B cell (primary cell): ENCODE data around the gene RPL10. TPM values are rescaled to one million over a fixed set of nuclear protein-coding genes. Genes with fewer than 3 reads are reported as not detected.

Experiments
- ATAC-seq: fragments of 200-7000 bp; cut with Tn5 transposase; one replicate; pipeline ENCODE4 v1.10.0; 2021; ENCODE audit warnings: low read depth, mild to moderate bottlenecking, moderate number of reproducible peaks, moderate library complexity
- CTCF ChIA-PET: fragments of 350-600 bp; sonication (Branson Sonifier 250); formaldehyde crosslinking; loops from one replicate; lab custom pipeline; 2021; ENCODE audit warnings: antibody characterized with exemption, inconsistent platforms; lab: Charles Lee
- POLR2A ChIA-PET: fragments of 350-600 bp; sonication (Branson Sonifier 250); formaldehyde crosslinking; loops from one replicate; lab custom pipeline; 2021; ENCODE audit warnings: antibody characterized with exemption; lab: Charles Lee
- DNase-seq: peaks from one replicate; pipeline ENCODE4 v3.0.0; 2013
- H2AFZ ChIP-seq: 2 replicates; pipeline ENCODE4 v1.6.1; 2012; ENCODE audit warnings: mild to moderate bottlenecking, low read depth, low read length; ENCODE audit not compliant: insufficient read depth, poor library complexity, severe bottlenecking
- H3K27ac ChIP-seq, 2 donors: 1 replicate in 1 of 2; 2 replicates in 1 of 2; pipeline ENCODE4 v1.5.1; 2012 to 2013; ENCODE audit warnings: low read length in 2 of 2, mild to moderate bottlenecking in 2 of 2, moderate library complexity in 1 of 2
- H3K27me3 ChIP-seq, 4 experiments: fragments of 200-600 bp in 1 of 4; sonication (generic) in 1 of 4; replicated peaks in 1 of 4; 1 replicate in 2 of 4; 2 replicates in 2 of 4; pipeline versions ENCODE4 v1.6.1 to v1.7.0; 2013 to 2016; ENCODE audit warnings: low read length in 3 of 4, mild to moderate bottlenecking in 2 of 4, mixed read lengths in 1 of 4, moderate library complexity in 1 of 4; ENCODE audit not compliant: insufficient read depth in 4 of 4, control insufficient read depth in 3 of 4; ENCODE audit errors: control extremely low read depth in 1 of 4
- H3K36me3 ChIP-seq, 2 experiments: replicated peaks in 1 of 2; 1 replicate in 1 of 2; 2 replicates in 1 of 2; pipeline versions ENCODE4 v1.6.1 to v1.7.1; 2013; ENCODE audit warnings: low read length in 1 of 2; ENCODE audit not compliant: insufficient read depth in 2 of 2, control insufficient read depth in 1 of 2; ENCODE audit errors: control extremely low read depth in 1 of 2, extremely low read depth in 1 of 2
- H3K4me1 ChIP-seq, 2 donors: fragments of 200-600 bp in 1 of 2; sonication (generic) in 1 of 2; 1 replicate in 1 of 2; 2 replicates in 1 of 2; pipeline versions ENCODE4 v1.5.1 to v1.6.1; 2013 to 2017; ENCODE audit warnings: low read length in 2 of 2; ENCODE audit not compliant: control insufficient read depth in 2 of 2, insufficient read depth in 2 of 2
- H3K4me2 ChIP-seq: replicated peaks from 2 replicates; pipeline ENCODE3; 2012; ENCODE audit warnings: mild to moderate bottlenecking, low read depth, low read length; ENCODE audit not compliant: poor library complexity, severe bottlenecking
- H3K4me3 ChIP-seq, 5 experiments: fragments of 200-600 bp in 1 of 5; sonication (generic) in 1 of 5; 1 replicate in 3 of 5; 2 replicates in 2 of 5; pipeline versions ENCODE4 v1.5.1 to v1.7.0; 2011 to 2016; ENCODE audit warnings: low read length in 4 of 5, mild to moderate bottlenecking in 4 of 5, low read depth in 2 of 5, control low read depth in 1 of 5, moderate library complexity in 1 of 5; ENCODE audit not compliant: insufficient read depth in 1 of 5; ENCODE audit errors: control extremely low read depth in 1 of 5, extremely low read depth in 1 of 5
- H3K79me2 ChIP-seq: fragments of 200-600 bp; sonication (generic); one replicate; pipeline ENCODE4 v1.6.0; 2016; ENCODE audit warnings: low read length; ENCODE audit not compliant: control insufficient read depth, insufficient read depth
- H3K9ac ChIP-seq: fragments of 200-600 bp; sonication (generic); 2 replicates; pipeline ENCODE4 v1.6.1; 2017; ENCODE audit warnings: mild to moderate bottlenecking, low read length, moderate library complexity
- H3K9me3 ChIP-seq, 3 donors: one replicate each; pipeline versions ENCODE4 v1.6.1 to v1.7.1; 2013; ENCODE audit warnings: low read length in 2 of 3; ENCODE audit not compliant: control insufficient read depth in 2 of 3, insufficient read depth in 1 of 3; ENCODE audit errors: control extremely low read depth in 1 of 3
- H4K20me1 ChIP-seq: 2 replicates; pipeline ENCODE4 v1.6.0; 2012; ENCODE audit warnings: mild to moderate bottlenecking, low read length; ENCODE audit not compliant: insufficient read depth, control insufficient read depth, poor library complexity, severe bottlenecking
- H3K27ac Mint-ChIP-seq: one replicate; pipeline ENCODE4 v1.8.0; 2021; ENCODE audit warnings: mixed read lengths
- H3K27me3 Mint-ChIP-seq: one replicate; pipeline ENCODE4 v1.8.0; 2021; ENCODE audit warnings: mixed read lengths
- H3K4me1 Mint-ChIP-seq: one replicate; pipeline ENCODE4 v1.8.0; 2021; ENCODE audit warnings: mixed read lengths
- H3K4me3 Mint-ChIP-seq: one replicate; pipeline ENCODE4 v1.8.0; 2021; ENCODE audit warnings: mixed read lengths
- H3K9me3 Mint-ChIP-seq: one replicate; pipeline ENCODE4 v1.8.0; 2022; ENCODE audit warnings: mixed read lengths; ENCODE audit not compliant: insufficient read depth
- WGBS: methylation state at CpG from one replicate; pipeline ENCODE4 v1.1.5; 2013; ENCODE audit warnings: missing lambda C conversion rate; ENCODE audit not compliant: insufficient coverage; 5-methylcytosine and 5-hydroxymethylcytosine counted together
- intact Hi-C: fragments of 100-400 bp; cut with micrococcal nuclease; formaldehyde crosslinking; loops from one replicate; pipeline ENCODE4 v1.10.0; 2022
- polyA minus RNA-seq: library from RNA; depleted of rRNA, polyadenylated mRNA; stranded (reverse); fragments of >200 nt; gene quantifications from 2 replicates; pipeline ENCODE4 v1.2.3, GENCODE V29; 2012
- polyA plus RNA-seq: library from polyadenylated mRNA; depleted of rRNA; stranded (reverse); fragments of >200 nt; gene quantifications from 2 replicates; pipeline ENCODE4 v1.2.3, GENCODE V29; 2012
- total RNA-seq, 2 donors: library from RNA; stranded (reverse); fragments of 120-200 nt in 1 of 2; gene quantifications; 1 replicate in 1 of 2; 2 replicates in 1 of 2; pipeline versions ENCODE4 v1.2.3 to v1.2.4, GENCODE V29; 2013 to 2022
- TF ChIP-seq, protein P1 (sequence below): fragments of 200-600 bp; IDR thresholded peaks from one replicate; pipeline ENCODE4 v1.8.0; 2022; ENCODE audit warnings: antibody characterized with exemption, mild to moderate bottlenecking

Gene RPL10
- total RNA-seq (3,946 and 4,073 TPM in 2 replicates), polyA plus RNA-seq (9,737 and 16,482 TPM in 2 replicates), polyA minus RNA-seq (3,757 and 3,820 TPM in 2 replicates)
- 6,784 TPM for total RNA-seq (2013)

DNA sequence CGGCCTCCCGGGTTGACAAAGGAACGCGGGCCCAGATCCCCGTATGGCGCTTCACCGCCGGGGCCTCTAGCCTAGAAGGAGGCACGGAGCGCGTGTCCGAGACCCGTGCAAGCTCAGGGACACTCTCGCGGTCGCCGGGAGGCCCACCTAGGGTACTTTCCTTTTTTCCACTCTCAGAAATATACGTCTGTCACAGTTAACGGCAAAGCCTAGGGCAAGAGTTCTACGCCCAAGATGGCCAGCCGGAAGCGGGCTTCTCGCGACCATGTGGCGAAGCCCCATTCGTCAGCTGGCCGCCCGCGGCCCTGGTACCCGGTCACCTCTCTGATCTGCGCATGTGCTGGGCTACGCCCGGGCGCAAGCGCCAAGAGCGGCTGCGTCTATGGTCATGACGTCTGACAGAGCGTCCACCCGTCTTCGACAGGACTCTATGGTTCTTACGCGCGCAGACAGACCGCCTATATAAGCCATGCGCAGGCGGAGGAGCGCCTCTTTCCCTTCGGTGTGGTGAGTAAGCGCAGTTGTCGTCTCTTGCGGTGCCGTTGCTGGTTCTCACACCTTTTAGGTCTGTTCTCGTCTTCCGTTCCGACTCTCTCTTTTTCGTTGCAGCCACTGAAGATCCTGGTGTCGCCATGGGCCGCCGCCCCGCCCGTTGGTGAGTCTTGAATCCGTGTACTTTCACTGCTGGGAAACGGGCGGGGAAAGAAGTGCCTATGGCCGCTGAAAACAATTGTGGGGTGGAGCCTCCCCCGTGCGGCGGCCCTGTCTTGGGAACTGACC, at the start of gene RPL10:
TSS of gene RPL10 (plus strand) at position 490 of the 780 bp plus-strand sequence. CDS start at position 633, 143 bp downstream.
- peak within 1 kb of the TSS; percentile 81 for H3K4me2 ChIP-seq
- CTCF ChIA-PET: interaction anchor here (0.7 to 3.2 kb wide), 12 partner anchors 12 to 135 kb away, joined by 3 to 17 read pairs (median 4); partner anchors contain the start of genes DNASE1L1, FAM3A, FLNA and SLC10A3
- peak; percentile 94 for DNase-seq
- H4K20me1 ChIP-seq: peaks cover 30% of the 10 kb centered on the region
- Mint-ChIP-seq H3K4me1 (peaks cover 17% of the 10 kb centered on the region), H3K27ac (peak within 1 kb of the TSS; percentile 99), H3K9me3 (no peaks in the 10 kb centered on the region), H3K27me3 (no peaks in the 10 kb centered on the region), H3K4me3 (peak within 1 kb of the TSS; percentile 99)
- WGBS: under 1% methylated on average over 58 of the region's 69 CpGs
- TF ChIP-seq, protein P1, sequence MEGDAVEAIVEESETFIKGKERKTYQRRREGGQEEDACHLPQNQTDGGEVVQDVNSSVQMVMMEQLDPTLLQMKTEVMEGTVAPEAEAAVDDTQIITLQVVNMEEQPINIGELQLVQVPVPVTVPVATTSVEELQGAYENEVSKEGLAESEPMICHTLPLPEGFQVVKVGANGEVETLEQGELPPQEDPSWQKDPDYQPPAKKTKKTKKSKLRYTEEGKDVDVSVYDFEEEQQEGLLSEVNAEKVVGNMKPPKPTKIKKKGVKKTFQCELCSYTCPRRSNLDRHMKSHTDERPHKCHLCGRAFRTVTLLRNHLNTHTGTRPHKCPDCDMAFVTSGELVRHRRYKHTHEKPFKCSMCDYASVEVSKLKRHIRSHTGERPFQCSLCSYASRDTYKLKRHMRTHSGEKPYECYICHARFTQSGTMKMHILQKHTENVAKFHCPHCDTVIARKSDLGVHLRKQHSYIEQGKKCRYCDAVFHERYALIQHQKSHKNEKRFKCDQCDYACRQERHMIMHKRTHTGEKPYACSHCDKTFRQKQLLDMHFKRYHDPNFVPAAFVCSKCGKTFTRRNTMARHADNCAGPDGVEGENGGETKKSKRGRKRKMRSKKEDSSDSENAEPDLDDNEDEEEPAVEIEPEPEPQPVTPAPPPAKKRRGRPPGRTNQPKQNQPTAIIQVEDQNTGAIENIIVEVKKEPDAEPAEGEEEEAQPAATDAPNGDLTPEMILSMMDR: no peak
- intact Hi-C loops: loop anchor here (5.0 kb wide), 2 partner anchors 94 to 119 kb away; partner anchors contain the start of genes FAM3A and SLC10A3
- H3K4me3 ChIP-seq: peak within 1 kb of the TSS; percentile 63 to 96 (median 78)
- peaks cover 0 to 22% of the 10 kb centered on the region in 2 experiments for H3K36me3 ChIP-seq
- H3K4me1 ChIP-seq: peaks cover 12 to 20% of the 10 kb centered on the region in 2 donors
- H3K27me3 ChIP-seq: no peaks in the 10 kb centered on the region
- peak within 1 kb of the TSS; percentile 39 for H2AFZ ChIP-seq
- H3K79me2 ChIP-seq: no peaks in the 10 kb centered on the region
- POLR2A ChIA-PET: interaction anchor here (0.6 to 3.4 kb wide), 20 partner anchors 9 to 977 kb away, joined by 3 to 31 read pairs (median 6); partner anchors contain the start of genes ARHGAP4, ATP6AP1, DNASE1L1 and EMD
- H3K9ac ChIP-seq: peak within 1 kb of the TSS; percentile 86
- H3K27ac ChIP-seq: peak within 1 kb of the TSS; percentile 99 to 100
- peak; percentile 76 for ATAC-seq
- H3K9me3 ChIP-seq: no peaks in the 10 kb centered on the region
